Stimulated activated CD8-positive, alpha-beta memory T cell treated with anti-CD3 and anti-CD28 coated beads, Interleukin-7, amount 100 ng/mL, for 4 hours (primary cell): ENCODE measurements around the gene NDUFB4.
"Not testable (repeated sequence)": the region's sequence is repeated elsewhere in the genome, so short reads cannot be mapped to it uniquely, and the experiment has no call there.

ENCODE experiments used
- DNase-seq, 2 donors: peaks; one replicate each; pipeline ENCODE4 v3.0.0-alpha.2; 2020; ENCODE audit warnings: low read depth in 2 of 2

Gene NDUFB4

GRCh38 chr3:120569222-120570057 lies 26.7 kb upstream of the NDUFB4 start:
- DNase-seq = no peak

- no peak for DNase-seq
Measured at GRCh38 chr3:120572027-120572426, 24.1 kb upstream of the NDUFB4 start.

- no peak for DNase-seq
Measured at GRCh38 chr3:120587332-120587975, 8.7 kb upstream of the NDUFB4 start.

- DNase-seq = no peak
Measured at GRCh38 chr3:120595788-120596115, 384 bp upstream of the NDUFB4 start.

GRCh38 chr3:120596853-120597223 lies 702 bp downstream of the NDUFB4 start:
- no peak for DNase-seq

- DNase-seq = no peak
Measured at GRCh38 chr3:120597445-120598049, 1.4 kb downstream of the NDUFB4 start.

- no peak for DNase-seq
Measured at GRCh38 chr3:120599211-120599610, 3.1 kb downstream of the NDUFB4 start.

GRCh38 chr3:120601554-120601953 lies 5.4 kb downstream of the NDUFB4 start:
- DNase-seq = no peak

GRCh38 chr3:120602682-120603081 lies 6.5 kb downstream of the NDUFB4 start:
- DNase-seq = no peak

GRCh38 chr3:120604382-120604781 lies 8.2 kb downstream of the NDUFB4 start:
- no peak for DNase-seq

- no peak for DNase-seq
Measured at GRCh38 chr3:120604784-120605183, 8.6 kb downstream of the NDUFB4 start.

- no peak for DNase-seq
Measured at GRCh38 chr3:120608506-120608905, 12.4 kb downstream of the NDUFB4 start.

- no peak for DNase-seq
Measured at GRCh38 chr3:120614765-120615164, 18.6 kb downstream of the NDUFB4 start.

- DNase-seq = no peak
Measured at GRCh38 chr3:120615847-120616609, 19.9 kb downstream of the NDUFB4 start.

- DNase-seq = not testable (repeated sequence)
Measured at GRCh38 chr3:120616745-120617144, 20.6 kb downstream of the NDUFB4 start.

- DNase-seq = no peak
Measured at GRCh38 chr3:120622457-120622856, 26.3 kb downstream of the NDUFB4 start.

- no peak for DNase-seq
Measured at GRCh38 chr3:120622870-120623726, 27.0 kb downstream of the NDUFB4 start.

GRCh38 chr3:120623727-120624093 lies 27.6 kb downstream of the NDUFB4 start:
- no peak for DNase-seq

- DNase-seq = no peak
Measured at GRCh38 chr3:120625159-120625586, 29.0 kb downstream of the NDUFB4 start.

GRCh38 chr3:120634539-120634938 lies 38.4 kb downstream of the NDUFB4 start:
- DNase-seq = no peak

- no peak for DNase-seq
Measured at GRCh38 chr3:120636795-120637401, 40.8 kb downstream of the NDUFB4 start.
